ENCODE data around the gene RMND1. TPM values are rescaled to one million over a fixed set of nuclear protein-coding genes. Genes with fewer than 3 reads are reported as not detected.

RMND1 gene
- total RNA-seq, 3 donors from 2014 or later (not counting 1 experiment from before 2014, with no cell fraction given) = 10.6 to 14.7 (median 11.3) TPM

GRCh38 chr6:151389618-151390275, 62.2 kb downstream of the RMND1 start:
- Mint-ChIP-seq H3K27ac (peak overlapping the region; percentile 95 to 99), H3K9me3 (no peaks in the 10 kb centered on the region), H3K4me3 (peak overlapping the region; percentile 95), H3K27me3 (ENCODE audit: low read depth in 2 of 2) (no peaks in the 10 kb centered on the region), H3K36me3 (no peaks in the 10 kb centered on the region), H3K4me1 (peaks cover 52% of the 10 kb centered on the region in 2 donors)
- WGBS (ENCODE audit: insufficient coverage) = under 1% methylated on average over 54 of the region's 54 CpGs
- Histone ChIP-seq H3K9me3 (ENCODE audit: control insufficient read depth, insufficient read depth, low read length) (no peaks in the 10 kb centered on the region), H3K4me3 (ENCODE audit: low read length) (peak overlapping the region; percentile 79), H3K4me1 (ENCODE audit: control insufficient read depth, insufficient read depth, low read length) (peaks cover 34% of the 10 kb centered on the region), H3K27me3 (ENCODE audit: control insufficient read depth, insufficient read depth, low read length) (no peaks in the 10 kb centered on the region), H3K27ac (ENCODE audit: low read length) (peak overlapping the region; percentile 92), H3K36me3 (ENCODE audit: control insufficient read depth, insufficient read depth, low read length) (peaks cover 3% of the 10 kb centered on the region)
- ATAC-seq (peak in 1 of 3 donors; percentile 0), DNase-seq (no peak)
- no peak for TF ChIP-seq CTCF (IDR thresholded peaks at IDR 0.05)
- intact Hi-C loops (cut with micrococcal nuclease) = loop anchor here (1.0 to 10.0 kb wide), 4 partner anchors 9 to 1595 kb away; partner anchors contain the start of genes FBXO5 and RMND1

- H3K4me1 ChIP-seq (ENCODE audit: control insufficient read depth, insufficient read depth, low read length) = peaks cover 30% of the 10 kb centered on the region
- no peak for ATAC-seq
Observed at GRCh38 chr6:151388997-151389617, 62.8 kb downstream of the RMND1 start.

GRCh38 chr6:151388236-151388635, 63.7 kb downstream of the RMND1 start:
- Mint-ChIP-seq H3K4me3 (peak overlapping the region; percentile 6), H3K27me3 (ENCODE audit: low read depth in 2 of 2) (no peaks in the 10 kb centered on the region), H3K27ac (peak overlapping the region; percentile 95 to 99), H3K4me1 (peaks cover 50 to 55% of the 10 kb centered on the region in 2 donors), H3K9me3 (no peaks in the 10 kb centered on the region), H3K36me3 (no peaks in the 10 kb centered on the region)
- ATAC-seq = no peak
- no peaks in the 10 kb centered on the region for H3K27me3 ChIP-seq (ENCODE audit: control insufficient read depth, insufficient read depth, low read length)
- WGBS (ENCODE audit: insufficient coverage) = 60% methylated on average over 1 of the region's 2 CpGs
- peaks cover 22% of the 10 kb centered on the region for H3K4me1 ChIP-seq (ENCODE audit: control insufficient read depth, insufficient read depth, low read length)
- H3K4me3 ChIP-seq (ENCODE audit: low read length) = no peak overlapping the region
- peaks cover 5% of the 10 kb centered on the region for H3K36me3 ChIP-seq (ENCODE audit: control insufficient read depth, insufficient read depth, low read length)
- no peaks in the 10 kb centered on the region for H3K9me3 ChIP-seq (ENCODE audit: control insufficient read depth, insufficient read depth, low read length)
- intact Hi-C loops (cut with micrococcal nuclease) = loop anchor here (10.0 kb wide), 1 partner anchor 1597 kb away; the partner anchor contains the start of gene FBXO5
- TF ChIP-seq CTCF (IDR thresholded peaks at IDR 0.05) = no peak
- peak overlapping the region; percentile 92 for H3K27ac ChIP-seq (ENCODE audit: low read length)
- DNase-seq = no peak

More at GRCh38 chr6:151388997-151389617, 62.8 kb downstream of the RMND1 start:
- DNase-seq = peak in 1 of 2 donors; percentile 57
- H3K36me3 ChIP-seq (ENCODE audit: control insufficient read depth, insufficient read depth, low read length) = peaks cover 3% of the 10 kb centered on the region
- peak overlapping the region; percentile 79 for H3K4me3 ChIP-seq (ENCODE audit: low read length)
- H3K27me3 ChIP-seq (ENCODE audit: control insufficient read depth, insufficient read depth, low read length) = no peaks in the 10 kb centered on the region
- Mint-ChIP-seq H3K27ac (peak overlapping the region; percentile 95 to 99), H3K27me3 (ENCODE audit: low read depth in 2 of 2) (no peaks in the 10 kb centered on the region), H3K36me3 (no peaks in the 10 kb centered on the region), H3K4me1 (peaks cover 54 to 57% of the 10 kb centered on the region in 2 donors), H3K4me3 (peak overlapping the region; percentile 95), H3K9me3 (no peaks in the 10 kb centered on the region)
- 36% methylated on average over 9 of the region's 12 CpGs for WGBS (ENCODE audit: insufficient coverage)
- intact Hi-C loops (cut with micrococcal nuclease) = loop anchor here (1.0 to 10.0 kb wide), 2 partner anchors 9 to 1596 kb away; partner anchors contain the start of gene FBXO5
- H3K9me3 ChIP-seq (ENCODE audit: control insufficient read depth, insufficient read depth, low read length) = no peaks in the 10 kb centered on the region
- TF ChIP-seq CTCF (IDR thresholded peaks at IDR 0.05) = no peak
- peak overlapping the region; percentile 92 for H3K27ac ChIP-seq (ENCODE audit: low read length)

Data from natural killer cell (primary cell).